NT2/D1 (cell line): Measurements from ENCODE around the gene XPO6.

Source experiments
- DNase-seq: peaks from one replicate; pipeline ENCODE4 v3.0.0-alpha.2; 2011; ENCODE audit warnings: low read depth, low spot score
- H3K27me3 ChIP-seq: 2 replicates; pipeline ENCODE4 v1.6.0; 2011; ENCODE audit warnings: mild to moderate bottlenecking; ENCODE audit not compliant: insufficient read length, insufficient read depth
- H3K36me3 ChIP-seq: 2 replicates; pipeline ENCODE4 v1.6.1; 2011; ENCODE audit warnings: mild to moderate bottlenecking, low read length, mixed read lengths; ENCODE audit not compliant: insufficient read depth, insufficient read length
- H3K4me1 ChIP-seq: 2 replicates; pipeline ENCODE4 v1.5.1; 2011; ENCODE audit not compliant: insufficient read depth, insufficient read length
- H3K4me3 ChIP-seq: 2 replicates; pipeline ENCODE4 v1.5.1; 2011; ENCODE audit warnings: low read depth; ENCODE audit not compliant: insufficient read length
- H3K9ac ChIP-seq: 2 replicates; pipeline ENCODE4 v1.6.0; 2011; ENCODE audit warnings: low read depth; ENCODE audit not compliant: insufficient read length
- H3K9me3 ChIP-seq: 2 replicates; pipeline ENCODE4 v1.5.1; 2011; ENCODE audit warnings: mild to moderate bottlenecking, low read length; ENCODE audit not compliant: insufficient read depth
- SUZ12 ChIP-seq: IDR thresholded peaks from 2 replicates; pipeline ENCODE4 v1.6.1; 2011; ENCODE audit not compliant: insufficient read length, insufficient read depth; ENCODE audit errors: extremely low read depth
- YY1 ChIP-seq: IDR thresholded peaks from 2 replicates; pipeline ENCODE4 v1.6.1; 2011; ENCODE audit not compliant: insufficient read length, insufficient read depth
- ZNF274 ChIP-seq: IDR thresholded peaks from 2 replicates; pipeline ENCODE4 v1.6.1; 2011; ENCODE audit warnings: mild to moderate bottlenecking, low read depth, low read length

Gene XPO6

DNA sequence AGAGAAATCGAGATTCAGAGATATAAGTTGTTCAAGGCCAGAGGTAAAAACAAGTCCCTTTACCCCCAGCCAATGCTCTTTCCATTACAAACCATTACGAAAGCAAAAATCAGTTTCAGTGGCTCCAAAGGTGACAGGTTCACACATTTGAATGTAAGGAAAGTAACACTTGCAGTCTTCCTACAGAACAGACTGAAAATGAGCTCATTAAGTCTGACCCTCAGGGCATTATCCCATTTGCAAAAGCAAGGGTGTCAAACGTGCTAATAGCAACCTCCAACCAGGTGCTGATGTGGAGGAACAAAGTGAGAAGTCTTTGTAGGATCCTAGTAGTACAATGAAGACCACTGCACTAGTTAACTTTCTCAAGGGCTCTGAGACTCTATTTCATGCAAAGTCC, 65.2 kb downstream of the XPO6 start:
- Histone ChIP-seq H3K36me3 (peaks cover 90% of the 10 kb centered on the region), H3K9me3 (no peaks in the 10 kb centered on the region), H3K27me3 (no peaks in the 10 kb centered on the region), H3K9ac (no peak overlapping the region), H3K4me3 (no peak overlapping the region), H3K4me1 (peaks cover 4% of the 10 kb centered on the region)
- TF ChIP-seq SUZ12: no peak
- TF ChIP-seq YY1: no peak
- TF ChIP-seq ZNF274: no peak
- peak; percentile 11 for DNase-seq

DNA sequence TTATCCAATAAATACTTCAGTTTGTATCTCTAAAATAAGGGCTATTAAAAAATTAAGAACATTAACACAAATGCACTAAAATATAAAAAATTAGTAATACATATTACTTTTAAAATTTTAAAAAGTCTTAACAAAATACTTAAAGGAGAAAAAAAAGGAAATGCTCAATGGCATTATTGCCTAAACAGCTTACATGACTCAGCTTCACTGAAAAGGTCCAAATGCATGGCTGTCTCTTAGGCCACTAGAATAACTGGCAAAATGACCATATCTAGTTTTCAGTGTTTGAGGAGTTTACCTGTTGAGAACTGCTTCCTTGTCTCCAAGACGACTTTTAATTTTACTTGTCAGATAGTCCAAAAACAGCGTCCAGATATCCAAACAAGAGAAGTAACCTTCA, 66.0 kb downstream of the XPO6 start:
- no peak overlapping the region for H3K4me3 ChIP-seq
- no peak overlapping the region for H3K9ac ChIP-seq
- H3K9me3 ChIP-seq: no peaks in the 10 kb centered on the region
- peaks cover 89% of the 10 kb centered on the region for H3K36me3 ChIP-seq
- peaks cover 4% of the 10 kb centered on the region for H3K4me1 ChIP-seq
- DNase-seq: no peak
- H3K27me3 ChIP-seq: no peaks in the 10 kb centered on the region
- TF ChIP-seq ZNF274 (no peak), SUZ12 (no peak), YY1 (no peak)

- Histone ChIP-seq H3K4me3 (no peak overlapping the region), H3K4me1 (peaks cover 4% of the 10 kb centered on the region), H3K36me3 (peaks cover 74% of the 10 kb centered on the region), H3K27me3 (no peaks in the 10 kb centered on the region), H3K9ac (no peak overlapping the region), H3K9me3 (no peaks in the 10 kb centered on the region)
- TF ChIP-seq SUZ12 (no peak), ZNF274 (no peak), YY1 (no peak)
- no peak for DNase-seq
Measured at GRCh38 chr16:28140788-28141618, 70.8 kb downstream of the XPO6 start.

- no peak for DNase-seq
- no peaks in the 10 kb centered on the region for H3K27me3 ChIP-seq
- TF ChIP-seq SUZ12: no peak
- no peak for TF ChIP-seq YY1
- no peak for TF ChIP-seq ZNF274
- H3K4me3 ChIP-seq: no peak overlapping the region
- no peaks in the 10 kb centered on the region for H3K9me3 ChIP-seq
- H3K4me1 ChIP-seq: peaks cover 4% of the 10 kb centered on the region
- H3K9ac ChIP-seq: no peak overlapping the region
- peaks cover 68% of the 10 kb centered on the region for H3K36me3 ChIP-seq
Measured at GRCh38 chr16:28139530-28139929, 72.2 kb downstream of the XPO6 start.

- Histone ChIP-seq H3K4me1 (peaks cover 4% of the 10 kb centered on the region), H3K27me3 (no peaks in the 10 kb centered on the region), H3K9ac (no peak overlapping the region), H3K4me3 (no peak overlapping the region), H3K9me3 (no peaks in the 10 kb centered on the region), H3K36me3 (peaks cover 73% of the 10 kb centered on the region)
- DNase-seq: no peak
- TF ChIP-seq YY1 (no peak), SUZ12 (no peak), ZNF274 (no peak)
Measured at GRCh38 chr16:28136751-28137434, 74.9 kb downstream of the XPO6 start.

- no peaks in the 10 kb centered on the region for H3K27me3 ChIP-seq
- H3K9me3 ChIP-seq: no peaks in the 10 kb centered on the region
- TF ChIP-seq YY1 (no peak), ZNF274 (no peak), SUZ12 (no peak)
- no peak for DNase-seq
- H3K9ac ChIP-seq: no peak overlapping the region
- H3K4me3 ChIP-seq: no peak overlapping the region
- H3K36me3 ChIP-seq: peaks cover 87% of the 10 kb centered on the region
- H3K4me1 ChIP-seq: peaks cover 4% of the 10 kb centered on the region
Measured at GRCh38 chr16:28133666-28134065, 78.1 kb downstream of the XPO6 start.

DNA sequence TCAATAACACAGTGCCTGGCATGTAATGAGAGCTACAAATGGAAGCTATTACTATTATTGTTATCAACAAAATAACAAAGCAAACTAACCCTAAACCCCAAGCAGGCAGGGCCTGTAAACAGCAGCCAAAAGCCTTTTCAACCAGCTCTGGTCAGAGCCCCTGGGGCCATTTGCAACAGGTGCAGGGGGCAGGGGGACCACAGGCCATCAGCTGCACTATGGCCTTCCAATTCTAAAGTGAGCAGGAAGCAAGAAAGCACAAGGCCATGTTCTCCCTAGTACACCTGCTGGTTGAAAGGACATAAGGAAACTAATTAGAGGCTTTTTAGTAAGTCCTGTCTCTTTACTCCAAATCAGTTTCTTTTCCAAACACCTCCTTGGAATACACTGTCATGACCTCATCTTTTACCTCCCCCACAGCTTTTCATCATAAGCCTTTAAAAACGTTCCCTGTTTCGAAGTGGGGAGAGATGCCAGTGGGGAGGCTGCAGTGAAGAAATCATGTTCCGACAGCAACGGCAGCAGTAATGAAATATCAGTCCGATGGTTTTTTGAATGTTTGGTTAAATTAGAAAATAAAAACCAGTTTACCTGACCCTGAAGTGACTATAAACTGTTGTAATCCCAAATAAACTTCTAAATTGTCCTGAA, 79.9 kb downstream of the XPO6 start:
- TF ChIP-seq SUZ12 (no peak), YY1 (no peak), ZNF274 (no peak)

More for the DNA sequence above, 79.9 kb downstream of the XPO6 start:
- no peak overlapping the region for H3K9ac ChIP-seq
- H3K27me3 ChIP-seq: no peaks in the 10 kb centered on the region
- no peak overlapping the region for H3K4me3 ChIP-seq
- no peak for DNase-seq
- peaks cover 2% of the 10 kb centered on the region for H3K4me1 ChIP-seq
- no peaks in the 10 kb centered on the region for H3K9me3 ChIP-seq
- H3K36me3 ChIP-seq: peaks cover 93% of the 10 kb centered on the region
